ENCODE measurements around the gene OR51E1.

Gene OR51E1

DNA sequence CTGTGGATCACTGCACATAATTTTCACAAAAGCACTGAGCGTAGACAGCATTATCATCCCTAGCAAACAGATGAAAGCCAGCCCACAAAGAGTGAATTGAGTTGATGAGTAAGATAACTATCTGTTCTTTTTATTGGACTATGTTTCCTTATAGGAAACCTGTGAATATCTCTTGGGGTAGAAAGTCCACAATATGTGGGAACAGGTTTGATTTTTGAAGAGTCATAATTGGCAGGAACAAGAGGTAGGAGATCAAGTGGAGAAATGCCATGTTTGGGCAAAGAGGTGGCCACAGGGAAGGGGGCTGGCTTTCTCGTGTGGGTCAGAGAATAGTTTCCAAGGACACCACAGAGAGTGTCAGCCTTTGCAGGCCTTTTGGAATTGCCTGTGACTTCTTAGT lies 30.0 kb downstream of the OR51E1 start:
- no peak overlapping the region for H3K23ac ChIP-seq (ENCODE audit: low read depth, low read length, poor library complexity)
- no peak overlapping the region for H4K8ac ChIP-seq (ENCODE audit: low read depth, low read length)
- no peaks in the 10 kb centered on the region for H3K4me1 ChIP-seq (ENCODE audit: control insufficient read depth in 2 of 2, insufficient read depth in 1 of 2, low read depth in 1 of 2, low read length in 2 of 2)
- WGBS, 2 donors (ENCODE audit: extremely low coverage in 2 of 2, insufficient read length in 2 of 2, insufficient replicate concordance in 1 of 2) = no CpG with 5 or more reads among the region's 2 CpGs
- H3K9me3 ChIP-seq (replicated peaks in 1 of 2; ENCODE audit: control insufficient read depth in 2 of 2, insufficient read depth in 1 of 2, low read depth in 1 of 2, low read length in 2 of 2) = no peaks in the 10 kb centered on the region
- H3K36me3 ChIP-seq (replicated peaks in 1 of 2; ENCODE audit: control insufficient read depth in 2 of 2, insufficient read depth in 2 of 2, low read length in 2 of 2) = no peaks in the 10 kb centered on the region
- no peak overlapping the region for H2BK120ac ChIP-seq (ENCODE audit: low read depth, low read length)
- H2BK5ac ChIP-seq (ENCODE audit: low read length) = no peak overlapping the region
- no peak for DNase-seq (ENCODE audit: low spot score)
- H2AFZ ChIP-seq (ENCODE audit: low read length) = no peak overlapping the region
- no peak overlapping the region for H2BK15ac ChIP-seq (ENCODE audit: low read length)
- H3K27ac ChIP-seq (replicated peaks; ENCODE audit: low read length) = no peak overlapping the region
- no peak overlapping the region for H2BK12ac ChIP-seq (ENCODE audit: low read length)
- no peak overlapping the region for H4K91ac ChIP-seq (ENCODE audit: low read depth, low read length, poor library complexity)
- H3K18ac ChIP-seq (ENCODE audit: low read length) = no peak overlapping the region
- H3K4me3 ChIP-seq (ENCODE audit: low read length in 2 of 2) = no peak overlapping the region
- H3K27me3 ChIP-seq (ENCODE audit: control insufficient read depth in 3 of 3, insufficient read depth in 3 of 3, low read depth in 1 of 3, low read length in 3 of 3) = no peaks in the 10 kb centered on the region
- H3K14ac ChIP-seq (ENCODE audit: low read length) = no peak overlapping the region
- no peak overlapping the region for H3K4ac ChIP-seq (ENCODE audit: low read length)
- no peak overlapping the region for H2AK5ac ChIP-seq (ENCODE audit: low read depth, low read length)
- no peaks in the 10 kb centered on the region for H3K79me1 ChIP-seq (ENCODE audit: low read depth, low read length)
- H3K4me2 ChIP-seq (ENCODE audit: insufficient read depth, low read length, poor library complexity, severe bottlenecking) = no peak overlapping the region
- H3K9ac ChIP-seq (ENCODE audit: low read depth, low read length, poor library complexity) = no peak overlapping the region

- no peaks in the 10 kb centered on the region for H3K79me1 ChIP-seq (ENCODE audit: low read depth, low read length)
- no peak overlapping the region for H3K4me2 ChIP-seq (ENCODE audit: insufficient read depth, low read length, poor library complexity, severe bottlenecking)
- no peak overlapping the region for H2BK120ac ChIP-seq (ENCODE audit: low read depth, low read length)
- H2BK5ac ChIP-seq (ENCODE audit: low read length) = no peak overlapping the region
- no peaks in the 10 kb centered on the region for H3K9me3 ChIP-seq (replicated peaks in 1 of 2; ENCODE audit: control insufficient read depth in 2 of 2, insufficient read depth in 1 of 2, low read depth in 1 of 2, low read length in 2 of 2)
- H2BK15ac ChIP-seq (ENCODE audit: low read length) = no peak overlapping the region
- no peak overlapping the region for H3K9ac ChIP-seq (ENCODE audit: low read depth, low read length, poor library complexity)
- no peak overlapping the region for H3K23ac ChIP-seq (ENCODE audit: low read depth, low read length, poor library complexity)
- H3K27me3 ChIP-seq (ENCODE audit: control insufficient read depth in 3 of 3, insufficient read depth in 3 of 3, low read depth in 1 of 3, low read length in 3 of 3) = no peaks in the 10 kb centered on the region
- H3K18ac ChIP-seq (ENCODE audit: low read length) = no peak overlapping the region
- no peak overlapping the region for H4K91ac ChIP-seq (ENCODE audit: low read depth, low read length, poor library complexity)
- H3K4me1 ChIP-seq (ENCODE audit: control insufficient read depth in 2 of 2, insufficient read depth in 1 of 2, low read depth in 1 of 2, low read length in 2 of 2) = peaks cover 3% of the 10 kb centered on the region in 2 donors
- no peak overlapping the region for H2BK12ac ChIP-seq (ENCODE audit: low read length)
- no peak overlapping the region for H3K4ac ChIP-seq (ENCODE audit: low read length)
- DNase-seq (ENCODE audit: low spot score) = no peak
- no CpG with 5 or more reads among the region's 2 CpGs for WGBS, 2 donors (ENCODE audit: extremely low coverage in 2 of 2, insufficient read length in 2 of 2, insufficient replicate concordance in 1 of 2)
- H3K36me3 ChIP-seq (replicated peaks in 1 of 2; ENCODE audit: control insufficient read depth in 2 of 2, insufficient read depth in 2 of 2, low read length in 2 of 2) = no peaks in the 10 kb centered on the region
- H2AFZ ChIP-seq (ENCODE audit: low read length) = no peak overlapping the region
- H3K4me3 ChIP-seq (ENCODE audit: low read length in 2 of 2) = no peak overlapping the region
- H3K27ac ChIP-seq (replicated peaks; ENCODE audit: low read length) = no peak overlapping the region
- H2AK5ac ChIP-seq (ENCODE audit: low read depth, low read length) = no peak overlapping the region
- no peak overlapping the region for H3K14ac ChIP-seq (ENCODE audit: low read length)
- H4K8ac ChIP-seq (ENCODE audit: low read depth, low read length) = no peak overlapping the region
Observed at GRCh38 chr11:4677948-4678347, 34.2 kb downstream of the OR51E1 start.

GRCh38 chr11:4680341-4680740 lies 36.6 kb downstream of the OR51E1 start:
- no CpG with 5 or more reads among the region's 3 CpGs for WGBS, 2 donors (ENCODE audit: extremely low coverage in 2 of 2, insufficient read length in 2 of 2, insufficient replicate concordance in 1 of 2)
- no peaks in the 10 kb centered on the region for H3K36me3 ChIP-seq (replicated peaks in 1 of 2; ENCODE audit: control insufficient read depth in 2 of 2, insufficient read depth in 2 of 2, low read length in 2 of 2)
- no peak overlapping the region for H4K8ac ChIP-seq (ENCODE audit: low read depth, low read length)
- no peaks in the 10 kb centered on the region for H3K27me3 ChIP-seq (ENCODE audit: control insufficient read depth in 3 of 3, insufficient read depth in 3 of 3, low read depth in 1 of 3, low read length in 3 of 3)
- H3K4ac ChIP-seq (ENCODE audit: low read length) = no peak overlapping the region
- H2BK5ac ChIP-seq (ENCODE audit: low read length) = no peak overlapping the region
- H2BK120ac ChIP-seq (ENCODE audit: low read depth, low read length) = no peak overlapping the region
- H3K18ac ChIP-seq (ENCODE audit: low read length) = no peak overlapping the region
- no peak overlapping the region for H3K4me3 ChIP-seq (ENCODE audit: low read length in 2 of 2)
- no peaks in the 10 kb centered on the region for H3K79me1 ChIP-seq (ENCODE audit: low read depth, low read length)
- no peak overlapping the region for H2BK15ac ChIP-seq (ENCODE audit: low read length)
- no peak overlapping the region for H3K23ac ChIP-seq (ENCODE audit: low read depth, low read length, poor library complexity)
- H2BK12ac ChIP-seq (ENCODE audit: low read length) = no peak overlapping the region
- no peak overlapping the region for H3K14ac ChIP-seq (ENCODE audit: low read length)
- H4K91ac ChIP-seq (ENCODE audit: low read depth, low read length, poor library complexity) = no peak overlapping the region
- no peak overlapping the region for H2AFZ ChIP-seq (ENCODE audit: low read length)
- H3K27ac ChIP-seq (replicated peaks; ENCODE audit: low read length) = no peak overlapping the region
- no peak for DNase-seq (ENCODE audit: low spot score)
- H3K4me2 ChIP-seq (ENCODE audit: insufficient read depth, low read length, poor library complexity, severe bottlenecking) = no peak overlapping the region
- no peak overlapping the region for H3K9ac ChIP-seq (ENCODE audit: low read depth, low read length, poor library complexity)
- no peak overlapping the region for H2AK5ac ChIP-seq (ENCODE audit: low read depth, low read length)
- no peaks in the 10 kb centered on the region for H3K9me3 ChIP-seq (replicated peaks in 1 of 2; ENCODE audit: control insufficient read depth in 2 of 2, insufficient read depth in 1 of 2, low read depth in 1 of 2, low read length in 2 of 2)
- peaks cover 3% of the 10 kb centered on the region in 2 donors for H3K4me1 ChIP-seq (ENCODE audit: control insufficient read depth in 2 of 2, insufficient read depth in 1 of 2, low read depth in 1 of 2, low read length in 2 of 2)

DNA sequence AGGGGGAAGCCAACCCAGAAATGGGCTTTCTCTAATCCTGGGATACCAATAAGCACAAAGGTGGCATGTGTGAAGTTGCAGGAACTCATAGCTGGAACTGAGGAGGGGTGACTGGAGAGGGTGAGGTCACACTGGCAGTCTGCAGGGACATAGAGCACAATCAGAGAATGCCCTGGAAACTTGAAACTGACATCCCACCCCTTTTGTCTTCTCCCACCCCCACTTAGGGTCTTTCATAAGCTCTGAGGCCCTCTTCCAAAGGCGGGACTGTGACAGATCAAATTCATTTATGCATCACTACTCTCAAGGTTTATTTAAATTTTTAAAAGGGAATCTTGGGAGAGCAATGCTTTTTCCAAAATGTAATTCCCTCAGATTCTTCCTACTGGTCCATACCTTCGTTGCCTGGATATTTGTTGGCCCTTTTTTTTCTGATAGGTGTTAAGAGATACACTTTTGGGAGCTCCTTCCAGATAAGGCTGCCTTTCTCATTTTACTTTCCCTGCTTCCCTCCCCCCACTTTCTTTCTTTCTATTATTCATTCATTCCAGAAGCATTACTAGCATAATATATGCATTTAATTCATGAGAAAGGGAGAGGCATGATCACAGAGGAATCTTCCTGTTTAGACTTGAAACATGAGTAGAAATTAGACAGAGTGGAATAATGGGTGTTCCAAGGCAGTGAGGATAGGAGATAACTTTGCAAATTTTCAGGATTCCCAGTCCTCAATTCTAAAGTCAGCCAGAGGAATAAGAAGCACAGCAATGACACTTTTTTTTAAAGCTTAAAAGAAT lies 39.0 kb downstream of the OR51E1 start:
- no peak overlapping the region for H3K18ac ChIP-seq (ENCODE audit: low read length)
- H2AFZ ChIP-seq (ENCODE audit: low read length) = no peak overlapping the region
- no peak overlapping the region for H3K23ac ChIP-seq (ENCODE audit: low read depth, low read length, poor library complexity)
- no peak overlapping the region for H3K9ac ChIP-seq (ENCODE audit: low read depth, low read length, poor library complexity)
- no peaks in the 10 kb centered on the region for H3K27me3 ChIP-seq (ENCODE audit: control insufficient read depth in 3 of 3, insufficient read depth in 3 of 3, low read depth in 1 of 3, low read length in 3 of 3)
- no peak overlapping the region for H3K4ac ChIP-seq (ENCODE audit: low read length)
- no peaks in the 10 kb centered on the region for H3K79me1 ChIP-seq (ENCODE audit: low read depth, low read length)
- H3K4me3 ChIP-seq (ENCODE audit: low read length in 2 of 2) = no peak overlapping the region
- DNase-seq (ENCODE audit: low spot score) = no peak
- no peak overlapping the region for H3K14ac ChIP-seq (ENCODE audit: low read length)
- H2BK120ac ChIP-seq (ENCODE audit: low read depth, low read length) = no peak overlapping the region
- H3K9me3 ChIP-seq (replicated peaks in 1 of 2; ENCODE audit: control insufficient read depth in 2 of 2, insufficient read depth in 1 of 2, low read depth in 1 of 2, low read length in 2 of 2) = no peaks in the 10 kb centered on the region
- H2BK5ac ChIP-seq (ENCODE audit: low read length) = no peak overlapping the region
- H3K27ac ChIP-seq (replicated peaks; ENCODE audit: low read length) = no peak overlapping the region
- no peaks in the 10 kb centered on the region for H3K36me3 ChIP-seq (replicated peaks in 1 of 2; ENCODE audit: control insufficient read depth in 2 of 2, insufficient read depth in 2 of 2, low read length in 2 of 2)
- no peak overlapping the region for H2AK5ac ChIP-seq (ENCODE audit: low read depth, low read length)
- no peak overlapping the region for H2BK15ac ChIP-seq (ENCODE audit: low read length)
- peaks cover 3% of the 10 kb centered on the region in 2 donors for H3K4me1 ChIP-seq (ENCODE audit: control insufficient read depth in 2 of 2, insufficient read depth in 1 of 2, low read depth in 1 of 2, low read length in 2 of 2)
- no CpG with 5 or more reads among the region's 2 CpGs for WGBS, 2 donors (ENCODE audit: extremely low coverage in 2 of 2, insufficient read length in 2 of 2, insufficient replicate concordance in 1 of 2)
- H4K8ac ChIP-seq (ENCODE audit: low read depth, low read length) = no peak overlapping the region
- no peak overlapping the region for H4K91ac ChIP-seq (ENCODE audit: low read depth, low read length, poor library complexity)
- H2BK12ac ChIP-seq (ENCODE audit: low read length) = no peak overlapping the region
- no peak overlapping the region for H3K4me2 ChIP-seq (ENCODE audit: insufficient read depth, low read length, poor library complexity, severe bottlenecking)
